SK-N-SH treated with all-trans-retinoic acid at 6 μM for 48 hours (cell line): Measurements from ENCODE around the gene FAM210A.

Experiments used
- PATZ1 ChIP-seq: fragments of 250-450 bp; sonication (Bioruptor Pico); IDR thresholded peaks from 2 replicates; pipeline ENCODE4 v1.8.0; 2020; ENCODE audit warnings: mild to moderate bottlenecking, moderate library complexity, borderline replicate concordance
- ZFP3 ChIP-seq: fragments of 250-450 bp; sonication (Bioruptor Pico); IDR thresholded peaks from 2 replicates; pipeline ENCODE4 v1.5.0; 2020; ENCODE audit warnings: mild to moderate bottlenecking, moderate library complexity
- ZFP30 ChIP-seq: fragments of 450-650 bp; formaldehyde crosslinking; IDR thresholded peaks from 2 replicates; pipeline ENCODE4 v1.5.0; 2022; ENCODE audit warnings: mild to moderate bottlenecking, moderate library complexity

GRCh38 chr18:13756261-13756660, 29.9 kb upstream of the FAM210A start:
- TF ChIP-seq ZFP30 (CRISPR knock-in tag) = no peak
- no peak for TF ChIP-seq PATZ1 (CRISPR knock-in tag)
- no peak for TF ChIP-seq ZFP3
